Esophagus muscularis mucosa (tissue), 4 donors: ENCODE measurements around the gene RALGPS2. TPM values are rescaled to one million over a fixed set of nuclear protein-coding genes. Genes with fewer than 3 reads are reported as not detected.

Experiments
- DNase-seq: peaks from one replicate; pipeline ENCODE4 v3.0.0-alpha.2; 2017; ENCODE audit errors: extremely low spot score
- H3K27ac ChIP-seq, 4 donors: fragments of 200-600 bp; sonication (generic); replicated peaks in 1 of 4; 1 replicate in 3 of 4; 2 replicates in 1 of 4; pipeline ENCODE4 v1.5.1; 2016 to 2019; ENCODE audit warnings: mild to moderate bottlenecking in 1 of 4
- H3K27me3 ChIP-seq, 4 donors: fragments of 200-600 bp; sonication (generic); one replicate each; pipeline versions ENCODE4 v1.5.1 to v1.6.0; 2016 to 2019
- H3K36me3 ChIP-seq, 4 donors: fragments of 200-600 bp; sonication (generic); one replicate each; pipeline ENCODE4 v1.5.1; 2016 to 2019
- H3K4me1 ChIP-seq, 4 donors: fragments of 200-600 bp; sonication (generic); one replicate each; pipeline ENCODE4 v1.5.1; 2016 to 2019
- H3K4me3 ChIP-seq, 4 donors: fragments of 200-600 bp; sonication (generic); 1 replicate in 2 of 4; 2 replicates in 2 of 4; pipeline ENCODE4 v1.5.1; 2016 to 2019; ENCODE audit warnings: mild to moderate bottlenecking in 4 of 4, moderate library complexity in 1 of 4
- H3K9me3 ChIP-seq, 4 donors: fragments of 200-600 bp; sonication (generic); 1 replicate in 3 of 4; 2 replicates in 1 of 4; pipeline ENCODE4 v1.5.1; 2016 to 2019
- EP300 ChIP-seq: sonication (generic); formaldehyde crosslinking; IDR thresholded peaks from one replicate; pipeline ENCODE4 v1.6.1; 2017; ENCODE audit warnings: antibody characterized with exemption
- POLR2A ChIP-seq: fragments of 450-650 bp; IDR thresholded peaks from one replicate; pipeline ENCODE4 v1.6.1; 2017; ENCODE audit warnings: antibody characterized with exemption, moderate library complexity, mild to moderate bottlenecking, low read depth
- POLR2AphosphoS5 ChIP-seq, 2 donors: sonication (generic); formaldehyde crosslinking; IDR thresholded peaks; one replicate each; pipeline ENCODE4 v1.6.1; 2017; ENCODE audit warnings: antibody characterized with exemption in 2 of 2
- WGBS: methylation state at CpG from one replicate; pipeline ENCODE4 v1.1.5; 2018; 5-methylcytosine and 5-hydroxymethylcytosine counted together
- intact Hi-C: fragments of 100-400 bp; cut with DNase I; formaldehyde crosslinking; loops from one replicate; pipeline ENCODE4 v1.15.1; 2023
- total RNA-seq, 4 donors: library from RNA; depleted of rRNA; stranded (reverse); fragments of >200 nt; gene quantifications; one replicate each; pipeline versions ENCODE4 v1.1.0 to v1.2.1, GENCODE V29; 2016
- TF ChIP-seq, protein P1 (sequence below), 3 experiments: fragments of 200-600 bp in 2 of 3; fragments of 450-650 bp in 1 of 3; sonication (generic) in 2 of 3; IDR thresholded peaks; one replicate each; pipeline ENCODE4 v1.5.1; 2017 to 2019; ENCODE audit warnings: antibody characterized with exemption in 3 of 3, mild to moderate bottlenecking in 2 of 3, moderate library complexity in 1 of 3

The RALGPS2 gene
- total RNA-seq, 4 donors from 2014 or later: 9.3 to 22.8 (median 17.3) TPM

DNA sequence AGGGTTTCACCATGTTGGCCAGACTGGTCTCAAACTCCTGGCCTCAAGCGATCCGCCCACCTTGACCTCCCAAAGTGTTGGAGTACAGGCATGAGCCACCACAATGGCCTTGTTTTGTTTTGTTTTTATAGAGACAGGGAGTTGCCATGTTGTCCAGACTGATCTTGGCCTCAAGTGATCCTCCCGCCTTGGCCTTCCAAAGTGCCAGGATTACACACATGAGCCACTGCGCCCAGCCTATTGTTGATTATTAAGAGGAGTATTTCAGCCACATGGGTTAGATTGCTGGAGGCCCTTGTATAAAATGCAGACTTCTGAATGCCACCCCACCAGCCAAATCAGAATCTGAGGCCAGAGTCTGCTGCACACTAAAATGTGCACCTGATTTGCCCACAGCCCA lies 203.0 kb downstream of the RALGPS2 start:
- peak overlapping the region; percentile 81 to 92 (median 90) for H3K27ac ChIP-seq
- no peak for TF ChIP-seq POLR2A
- intact Hi-C loops: no loop called here
- peaks cover 36 to 64% (median 57%) of the 10 kb centered on the region in 4 donors for H3K4me1 ChIP-seq
- 97% methylated on average over 4 of the region's 4 CpGs for WGBS
- peak; percentile 87 for DNase-seq
- H3K9me3 ChIP-seq: peaks cover 0 to 9% (median 3%) of the 10 kb centered on the region in 4 donors
- H3K4me3 ChIP-seq: no peak overlapping the region
- no peaks in the 10 kb centered on the region for H3K27me3 ChIP-seq
- no peaks in the 10 kb centered on the region for H3K36me3 ChIP-seq

DNA sequence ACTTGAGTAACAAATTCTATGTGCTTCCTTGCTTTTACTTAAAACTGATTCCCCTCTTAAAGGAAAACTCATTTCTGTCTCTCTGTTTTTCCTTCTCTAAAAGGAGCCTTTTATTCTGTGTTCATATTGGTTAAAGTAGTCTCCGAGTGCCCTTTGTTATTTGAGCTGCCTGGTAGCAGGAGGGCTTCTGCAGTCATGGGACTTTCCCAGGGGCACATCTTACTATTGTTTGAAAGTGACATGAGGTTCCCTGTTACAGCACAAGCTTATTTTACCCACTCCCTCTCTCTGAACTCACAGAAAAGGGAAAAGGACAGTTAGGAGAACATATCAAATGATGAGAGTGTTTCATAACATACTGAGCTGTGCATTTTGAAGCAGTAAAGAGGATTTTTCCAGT lies 203.9 kb downstream of the RALGPS2 start:
- H3K9me3 ChIP-seq: peaks cover 0 to 9% (median 3%) of the 10 kb centered on the region in 4 donors
- H3K36me3 ChIP-seq: no peaks in the 10 kb centered on the region
- 54% methylated on average over 1 of the region's 1 CpG for WGBS
- intact Hi-C loops: no loop called here
- H3K4me1 ChIP-seq: peaks cover 46 to 74% (median 65%) of the 10 kb centered on the region in 4 donors
- no peak overlapping the region for H3K4me3 ChIP-seq
- H3K27ac ChIP-seq: peak overlapping the region; percentile 81 to 92 (median 90)
- H3K27me3 ChIP-seq: no peaks in the 10 kb centered on the region
- peak; percentile 77 for DNase-seq
- TF ChIP-seq, protein P1, sequence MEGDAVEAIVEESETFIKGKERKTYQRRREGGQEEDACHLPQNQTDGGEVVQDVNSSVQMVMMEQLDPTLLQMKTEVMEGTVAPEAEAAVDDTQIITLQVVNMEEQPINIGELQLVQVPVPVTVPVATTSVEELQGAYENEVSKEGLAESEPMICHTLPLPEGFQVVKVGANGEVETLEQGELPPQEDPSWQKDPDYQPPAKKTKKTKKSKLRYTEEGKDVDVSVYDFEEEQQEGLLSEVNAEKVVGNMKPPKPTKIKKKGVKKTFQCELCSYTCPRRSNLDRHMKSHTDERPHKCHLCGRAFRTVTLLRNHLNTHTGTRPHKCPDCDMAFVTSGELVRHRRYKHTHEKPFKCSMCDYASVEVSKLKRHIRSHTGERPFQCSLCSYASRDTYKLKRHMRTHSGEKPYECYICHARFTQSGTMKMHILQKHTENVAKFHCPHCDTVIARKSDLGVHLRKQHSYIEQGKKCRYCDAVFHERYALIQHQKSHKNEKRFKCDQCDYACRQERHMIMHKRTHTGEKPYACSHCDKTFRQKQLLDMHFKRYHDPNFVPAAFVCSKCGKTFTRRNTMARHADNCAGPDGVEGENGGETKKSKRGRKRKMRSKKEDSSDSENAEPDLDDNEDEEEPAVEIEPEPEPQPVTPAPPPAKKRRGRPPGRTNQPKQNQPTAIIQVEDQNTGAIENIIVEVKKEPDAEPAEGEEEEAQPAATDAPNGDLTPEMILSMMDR (IDR thresholded peaks at IDR 0.05): no peak
- TF ChIP-seq POLR2AphosphoS5 (IDR thresholded peaks at IDR 0.05): no peak
- TF ChIP-seq POLR2A: no peak
- TF ChIP-seq EP300: no peak

DNA sequence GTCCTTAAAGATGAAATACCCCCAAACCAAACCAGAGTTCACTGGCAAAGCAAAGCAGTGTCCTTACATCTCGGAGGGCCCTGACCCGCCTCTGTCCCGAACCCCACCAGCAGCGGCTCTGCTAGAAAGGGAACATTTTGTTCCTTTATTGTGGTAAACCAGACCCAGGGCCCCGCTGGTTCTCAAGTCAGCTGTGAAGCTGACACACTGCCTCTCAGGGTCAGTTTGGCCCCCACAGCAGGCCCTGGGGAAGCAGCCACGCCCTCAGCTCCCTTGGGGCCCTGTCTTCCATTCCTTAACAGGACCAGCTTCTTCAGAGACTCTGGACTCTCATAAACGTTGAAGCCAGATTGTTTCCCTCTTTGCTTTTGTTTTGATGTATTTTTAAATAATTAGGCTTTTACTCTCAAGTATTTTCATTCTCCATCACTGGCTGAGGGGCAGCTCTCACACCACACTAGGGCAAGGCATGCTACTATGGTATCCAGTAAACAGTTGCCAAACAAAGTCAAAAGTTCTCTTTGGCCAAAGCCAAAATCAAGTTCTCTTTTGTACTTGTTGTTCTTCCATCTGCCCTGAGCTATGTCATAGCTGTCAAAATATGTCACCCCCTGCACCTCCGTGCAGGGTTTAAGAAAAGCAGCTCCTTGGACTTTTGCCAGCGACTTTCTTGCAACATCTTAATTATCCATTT lies 207.0 kb downstream of the RALGPS2 start:
- H3K27me3 ChIP-seq: no peaks in the 10 kb centered on the region
- intact Hi-C loops: loop anchor here (5.0 kb wide), 1 partner anchor 60 kb away; the partner anchor contains the start of gene ANGPTL1
- 30% methylated on average over 9 of the region's 9 CpGs for WGBS
- no peaks in the 10 kb centered on the region for H3K9me3 ChIP-seq
- no peaks in the 10 kb centered on the region for H3K36me3 ChIP-seq
- H3K27ac ChIP-seq: peak overlapping the region; percentile 81 to 92 (median 90)
- H3K4me1 ChIP-seq: peaks cover 55 to 95% (median 92%) of the 10 kb centered on the region in 4 donors
- TF ChIP-seq, protein P1 (IDR thresholded peaks at IDR 0.05): no peak
- TF ChIP-seq EP300 (peak; percentile 96), POLR2A (no peak), POLR2AphosphoS5 (IDR thresholded peaks at IDR 0.05) (peak; percentile 71 to 92)
- DNase-seq: peak; percentile 97
- H3K4me3 ChIP-seq: peak overlapping the region in 1 of 4 donors; percentile 13

DNA sequence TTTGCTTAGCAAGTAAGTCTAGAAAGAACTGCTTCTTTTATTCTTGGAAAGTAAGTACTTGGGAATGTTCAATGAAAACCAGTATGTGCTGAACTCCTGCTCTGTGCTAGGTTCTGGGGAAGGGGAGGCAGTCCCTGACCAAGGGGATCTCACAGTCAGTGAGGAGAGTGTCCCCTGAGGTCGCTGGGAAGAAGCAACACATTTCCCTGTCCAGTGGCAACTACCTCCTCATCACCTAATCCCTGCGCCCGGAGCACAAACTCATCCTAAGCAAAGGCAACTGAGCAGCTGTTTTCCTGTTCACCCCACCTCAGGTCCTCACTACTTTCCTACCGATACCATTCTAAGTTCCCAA lies 207.5 kb downstream of the RALGPS2 start:
- intact Hi-C loops: loop anchor here (5.0 kb wide), 1 partner anchor 60 kb away; the partner anchor contains the start of gene ANGPTL1
- no peaks in the 10 kb centered on the region for H3K36me3 ChIP-seq

DNA sequence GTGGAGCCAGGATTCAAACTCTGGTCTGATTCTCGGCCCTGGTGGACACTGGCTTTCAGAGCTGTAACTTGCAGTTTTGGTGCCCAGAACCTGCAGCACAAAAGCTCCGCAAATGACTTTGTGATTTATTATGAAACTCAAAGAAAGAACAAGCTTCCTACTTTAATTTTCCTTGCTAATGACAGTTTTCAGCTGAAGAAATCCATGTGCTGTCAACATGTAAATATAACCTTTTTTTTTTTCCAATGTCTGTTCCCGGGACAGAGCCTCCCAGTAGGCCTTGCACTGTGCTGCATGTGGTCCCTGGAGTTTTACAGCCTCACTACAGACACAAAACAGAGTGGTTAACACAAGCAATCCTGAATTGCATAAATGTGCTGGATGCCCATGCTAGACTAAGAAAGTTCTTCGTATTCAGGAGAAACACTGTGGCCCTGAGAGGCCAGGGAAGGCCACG lies 208.1 kb downstream of the RALGPS2 start:
- peak overlapping the region; percentile 81 to 92 (median 90) for H3K27ac ChIP-seq
- 37% methylated on average over 5 of the region's 5 CpGs for WGBS
- peaks cover 57 to 99% (median 97%) of the 10 kb centered on the region in 4 donors for H3K4me1 ChIP-seq
- no peaks in the 10 kb centered on the region for H3K27me3 ChIP-seq
- intact Hi-C loops: loop anchor here (5.0 kb wide), 1 partner anchor 61 kb away; the partner anchor contains the start of gene ANGPTL1
- DNase-seq: peak; percentile 89
- no peaks in the 10 kb centered on the region for H3K9me3 ChIP-seq
- peak overlapping the region in 1 of 4 donors; percentile 28 for H3K4me3 ChIP-seq
- TF ChIP-seq, protein P1 (IDR thresholded peaks at IDR 0.05): peak in 1 of 3 experiments; percentile 10
- TF ChIP-seq POLR2AphosphoS5 (IDR thresholded peaks at IDR 0.05) (peak; percentile 50 to 80), POLR2A (no peak), EP300 (no peak)
- H3K36me3 ChIP-seq: no peaks in the 10 kb centered on the region

More for the DNA sequence above, 207.5 kb downstream of the RALGPS2 start:
- Histone ChIP-seq H3K4me1 (peaks cover 55 to 98% (median 96%) of the 10 kb centered on the region in 4 donors), H3K9me3 (no peaks in the 10 kb centered on the region), H3K4me3 (peak overlapping the region in 2 of 4 donors; percentile 13 to 28), H3K27me3 (no peaks in the 10 kb centered on the region), H3K27ac (peak overlapping the region; percentile 81 to 92 (median 90))
- WGBS: 39% methylated on average over 4 of the region's 4 CpGs
- TF ChIP-seq, protein P1 (IDR thresholded peaks at IDR 0.05): no peak
- TF ChIP-seq POLR2A (no peak), POLR2AphosphoS5 (IDR thresholded peaks at IDR 0.05) (no peak), EP300 (no peak)
- DNase-seq: no peak
